ACHN (cell line): ENCODE data around the gene ESPN.

Experiments used
- DNase-seq: peaks from one replicate; pipeline ENCODE4 v3.0.0-alpha.2; 2015
- in situ Hi-C: cut with HindIII; loops from 2 replicates; pipeline ENCODE4 v1.10.0; 2017; ENCODE audit warnings: low sequenced_read_pairs, low pct_ligation_motif_present, low pct_unique_long_range_greater_than_20kb

ESPN gene

DNA sequence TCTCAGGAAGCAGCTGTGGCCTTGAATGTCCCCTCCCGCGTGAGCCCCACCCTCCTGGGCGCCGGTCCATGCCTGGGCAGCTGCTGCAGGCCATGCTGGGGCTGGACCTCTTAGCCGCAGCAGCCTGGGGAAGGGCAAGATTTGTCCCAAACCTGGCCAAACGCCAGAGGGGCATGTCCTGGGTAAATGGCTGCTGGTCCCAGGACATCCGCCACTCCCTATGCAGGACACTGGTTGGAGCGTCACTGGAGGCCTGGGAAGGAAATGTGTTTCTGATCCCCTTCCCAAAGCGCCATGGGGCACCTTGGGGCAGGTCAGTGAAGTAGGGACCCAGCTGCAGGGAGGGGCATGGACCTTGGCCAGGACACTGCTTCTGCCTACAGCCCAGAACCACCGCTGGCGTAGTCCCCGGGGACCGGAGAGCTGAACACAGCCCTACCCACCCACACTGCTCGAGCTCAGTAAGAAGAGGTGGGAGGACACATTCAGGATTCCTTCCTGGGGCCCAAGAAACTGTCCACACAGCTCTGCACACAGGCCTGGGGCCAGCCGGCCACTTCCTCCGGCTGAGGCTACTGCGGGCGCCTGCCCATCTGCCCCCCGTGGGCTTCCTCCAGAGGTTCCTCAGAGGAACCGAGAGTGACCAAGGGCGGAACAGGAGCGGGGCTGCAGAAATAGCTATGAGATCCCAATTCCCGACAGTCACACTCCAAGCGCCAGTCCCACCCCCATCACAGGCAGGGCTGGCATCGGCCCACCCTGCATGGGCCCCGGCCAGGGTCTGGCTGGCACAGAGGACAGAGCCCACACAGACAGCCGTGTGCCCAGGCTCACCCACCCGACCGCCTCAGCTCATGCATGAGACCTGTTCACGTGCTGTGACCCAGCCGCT is 77.7 kb downstream of the ESPN start:
- DNase-seq: no peak
- in situ Hi-C loops: no loop called here

DNA sequence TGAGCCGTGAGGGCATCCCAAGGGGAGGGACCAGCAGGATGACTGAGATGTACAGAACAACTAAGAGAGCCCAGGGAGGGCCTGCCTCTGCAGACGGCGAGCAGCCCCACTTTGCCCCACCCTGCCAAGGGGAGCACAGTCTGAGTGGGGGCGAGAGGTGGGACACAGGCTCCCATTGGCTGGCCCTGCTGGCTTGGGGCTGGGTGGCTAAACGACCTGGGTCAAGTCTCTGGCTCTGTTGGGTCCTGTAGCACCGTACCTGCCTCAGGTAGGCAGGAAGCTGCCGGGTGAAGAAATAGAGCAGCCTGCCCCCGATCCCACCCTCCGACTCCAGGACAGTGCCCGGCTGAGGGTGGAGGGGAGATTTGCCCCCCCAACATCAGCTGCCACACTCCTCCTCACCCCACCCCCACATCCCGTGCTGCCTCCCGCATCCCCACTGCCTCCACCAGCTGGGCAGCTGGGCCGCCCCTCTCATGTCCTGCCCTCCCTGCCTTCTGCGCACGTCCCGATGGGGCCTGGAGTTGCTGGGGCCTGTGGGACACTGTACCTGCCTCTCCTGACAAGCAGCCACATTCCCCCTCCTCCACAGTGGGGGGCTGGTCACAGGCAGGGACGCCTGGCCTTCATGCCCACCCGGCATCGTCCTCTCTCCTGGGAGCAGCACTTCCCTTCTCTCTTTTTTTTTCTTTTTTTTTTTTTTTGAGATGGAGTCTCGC is 79.5 kb downstream of the ESPN start:
- no peak for DNase-seq
- in situ Hi-C loops: no loop called here

DNA sequence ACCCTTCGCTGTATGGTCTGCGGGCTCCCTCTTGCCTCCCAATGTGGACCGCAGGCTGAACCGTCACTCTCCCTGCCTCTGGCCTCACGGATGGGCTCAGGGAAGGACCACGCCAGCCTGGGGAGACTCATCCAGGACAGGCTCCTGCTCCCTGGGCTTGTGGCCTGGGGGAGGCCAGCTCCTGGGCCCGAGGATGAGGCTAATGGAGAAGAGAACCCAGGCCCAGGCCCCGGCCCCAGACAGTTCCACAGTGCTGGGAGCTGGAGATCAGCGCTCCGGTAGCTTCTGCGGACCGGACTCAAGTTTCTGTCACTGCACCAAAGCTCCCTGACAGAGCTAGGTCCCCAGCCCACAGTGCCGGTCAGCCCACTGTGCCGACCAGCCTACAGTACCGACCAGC is 80.3 kb downstream of the ESPN start:
- in situ Hi-C loops: no loop called here
- no peak for DNase-seq

DNA sequence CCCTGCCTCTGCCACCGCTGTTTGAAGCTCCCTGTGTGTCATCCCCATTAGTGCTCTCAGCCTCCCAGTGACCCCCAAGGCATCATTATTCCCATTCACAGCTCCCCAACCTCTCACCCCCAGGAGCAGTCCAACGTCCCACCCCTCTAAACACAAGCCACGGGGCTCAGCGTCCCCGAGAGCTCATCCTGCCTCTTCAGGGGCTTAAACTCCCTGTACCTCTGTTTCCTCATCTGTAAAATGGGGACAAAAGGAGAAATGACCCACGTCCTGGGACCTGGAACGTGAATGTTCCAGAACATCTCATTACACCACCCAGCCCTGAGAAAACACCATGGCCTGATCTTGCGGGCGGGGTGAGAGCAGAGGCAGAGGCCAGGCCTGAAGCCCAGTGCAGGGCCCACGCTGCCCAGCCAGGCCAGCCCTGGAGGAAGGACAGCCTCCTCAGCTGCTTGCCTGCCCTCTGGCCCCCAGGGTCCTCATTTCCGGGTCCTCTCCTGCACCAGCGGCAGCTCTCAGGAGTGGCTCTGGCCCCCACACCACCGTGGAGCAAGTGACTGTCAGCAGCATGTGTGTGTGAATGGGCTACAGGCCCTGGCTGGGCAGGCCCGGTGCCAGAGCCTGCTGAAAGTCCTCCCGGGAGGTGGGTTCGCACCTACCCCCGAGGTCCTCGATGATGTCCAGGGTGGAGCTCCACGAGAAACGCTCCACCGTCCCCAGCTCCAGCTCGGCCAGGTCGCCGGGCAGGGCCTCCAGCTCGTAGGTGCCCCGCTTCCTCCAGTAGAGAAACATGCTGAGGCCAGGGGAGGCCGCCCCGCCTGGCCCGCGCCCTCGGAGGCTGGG is 81.0 kb downstream of the ESPN start:
- in situ Hi-C loops: no loop called here
- no peak for DNase-seq

DNA sequence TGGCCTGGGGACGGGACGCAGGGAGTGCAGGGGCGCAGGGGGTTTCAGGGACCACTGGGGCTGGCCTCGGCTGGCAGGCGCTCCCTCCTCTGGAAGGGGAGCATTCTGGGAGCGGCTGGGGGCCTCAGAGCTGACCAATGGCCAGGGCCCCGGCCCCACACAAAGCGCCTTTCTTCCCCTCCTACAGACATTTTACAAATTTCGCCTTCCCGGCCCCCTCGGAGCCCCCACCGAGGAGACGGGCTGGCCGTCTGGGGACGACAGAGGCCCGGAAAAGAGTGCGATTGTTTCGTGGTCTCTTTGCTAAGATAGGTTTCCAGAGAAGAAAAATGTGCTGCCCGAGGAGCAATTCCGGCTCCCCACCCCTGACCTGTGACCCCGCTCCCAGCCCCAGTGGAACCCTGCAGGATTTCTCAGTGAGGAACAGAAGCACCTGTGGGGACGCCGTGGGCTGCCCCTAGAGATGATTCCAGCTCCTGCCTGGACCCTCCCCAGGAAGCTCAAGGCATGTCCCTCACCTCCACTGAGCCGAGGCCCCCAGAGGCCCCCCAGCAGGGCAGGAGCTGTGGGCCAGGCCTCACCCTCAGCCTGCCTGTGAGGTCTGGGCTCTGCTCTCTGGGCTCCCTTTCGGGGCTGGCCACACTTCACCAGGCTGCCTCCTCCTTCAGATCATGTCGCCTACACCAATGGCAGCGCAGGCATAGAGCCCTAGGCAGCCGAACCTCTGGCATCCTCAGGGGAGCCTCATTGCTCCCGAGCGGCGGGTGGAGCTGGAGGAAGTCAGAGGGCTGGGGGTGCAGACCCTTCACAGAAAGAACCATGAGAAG is 81.8 kb downstream of the ESPN start:
- in situ Hi-C loops: no loop called here
- no peak for DNase-seq

DNA sequence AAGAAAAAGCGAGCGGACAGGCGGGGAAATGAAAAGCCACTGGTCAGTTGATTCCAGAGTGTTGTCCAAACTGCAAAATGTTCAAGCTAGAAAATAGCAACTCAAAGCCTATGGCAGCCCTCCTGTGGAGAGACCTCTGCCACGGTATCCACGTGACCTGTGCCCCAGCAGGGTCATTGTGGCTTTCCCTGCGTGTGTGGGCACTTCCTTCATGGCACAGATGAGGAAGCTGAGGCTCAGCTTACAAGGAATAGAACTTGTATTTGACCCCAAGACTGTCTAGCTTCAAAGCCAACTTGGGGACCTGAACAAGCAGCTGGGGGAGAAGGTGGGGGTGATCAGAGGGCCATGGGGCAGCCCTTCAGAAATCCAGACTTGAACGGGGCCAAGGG is 82.5 kb downstream of the ESPN start:
- no peak for DNase-seq
- in situ Hi-C loops: no loop called here

DNA sequence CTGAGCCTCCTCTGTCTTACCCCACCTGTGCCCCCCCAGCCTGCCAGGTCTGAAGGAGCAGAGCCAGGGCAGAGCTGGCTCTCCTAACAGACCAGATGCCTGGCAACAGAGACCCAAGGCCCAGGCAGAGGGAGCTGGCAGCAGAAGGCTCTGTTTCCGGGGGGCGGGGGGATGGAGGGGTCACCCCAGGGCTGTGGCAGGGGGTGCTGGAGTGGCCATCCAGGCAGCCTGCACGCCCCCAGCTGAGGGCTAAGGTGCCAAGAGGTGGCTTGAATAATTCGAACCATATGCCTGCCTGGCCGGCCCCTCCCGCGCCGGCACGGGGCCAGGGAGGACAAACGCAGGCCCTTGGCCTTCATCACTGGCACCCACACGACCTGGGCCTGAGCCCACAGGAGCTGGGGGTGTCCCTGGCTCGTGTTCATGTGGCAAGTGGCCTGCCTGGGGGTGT is 82.9 kb downstream of the ESPN start:
- no peak for DNase-seq
- in situ Hi-C loops: no loop called here

DNA sequence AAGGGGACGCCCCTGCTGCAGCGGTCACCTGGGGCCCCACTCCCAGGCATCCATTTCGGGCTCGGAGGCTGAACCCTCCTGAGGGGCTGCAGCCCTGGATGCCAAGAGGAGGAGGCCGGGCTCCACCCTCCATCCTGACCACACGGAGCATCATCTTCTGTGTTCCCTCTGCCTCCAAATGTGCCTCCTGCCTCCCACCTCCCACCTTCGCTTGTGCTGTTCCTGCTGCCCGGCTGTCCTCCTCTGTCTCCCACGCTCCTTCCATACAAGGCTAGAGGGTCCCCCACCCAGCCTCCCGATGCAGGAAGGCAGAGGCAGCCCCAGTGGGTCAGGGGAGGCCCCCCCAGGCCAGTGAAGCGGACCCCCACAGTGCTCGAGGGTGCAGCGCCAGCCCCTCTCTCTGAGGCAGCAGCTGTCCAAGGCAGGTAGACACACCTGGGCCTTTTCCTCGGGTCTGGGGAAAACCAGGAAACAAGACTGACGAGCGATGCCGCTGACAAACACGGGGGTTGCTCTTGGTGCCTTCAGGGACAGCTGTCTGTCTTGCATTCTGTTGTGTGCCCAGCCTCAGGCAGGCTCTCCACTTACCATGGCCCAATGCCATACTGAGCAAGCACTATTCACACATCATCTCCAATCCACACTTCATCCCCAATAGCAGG is 83.7 kb downstream of the ESPN start:
- no peak for DNase-seq
- in situ Hi-C loops: no loop called here

DNA sequence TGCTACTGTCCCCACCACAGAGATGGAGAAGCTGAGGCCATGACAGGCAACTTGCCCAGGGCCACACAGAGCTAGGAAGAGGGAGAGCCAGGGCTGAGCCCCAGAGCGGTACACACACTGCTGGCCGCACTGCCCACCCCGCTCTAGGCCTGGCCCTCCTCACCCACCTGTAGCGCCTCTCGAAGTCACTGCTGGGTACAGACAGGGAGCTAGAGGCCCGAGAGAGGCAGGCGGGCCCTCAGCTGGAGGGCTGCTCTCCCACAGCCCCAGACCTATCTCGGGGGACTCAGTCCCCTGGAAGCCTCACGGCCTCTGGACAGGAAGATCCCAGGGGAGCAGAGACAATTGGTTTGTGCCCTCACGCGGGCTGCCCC is 84.2 kb downstream of the ESPN start:
- in situ Hi-C loops: no loop called here
- DNase-seq: no peak

DNA sequence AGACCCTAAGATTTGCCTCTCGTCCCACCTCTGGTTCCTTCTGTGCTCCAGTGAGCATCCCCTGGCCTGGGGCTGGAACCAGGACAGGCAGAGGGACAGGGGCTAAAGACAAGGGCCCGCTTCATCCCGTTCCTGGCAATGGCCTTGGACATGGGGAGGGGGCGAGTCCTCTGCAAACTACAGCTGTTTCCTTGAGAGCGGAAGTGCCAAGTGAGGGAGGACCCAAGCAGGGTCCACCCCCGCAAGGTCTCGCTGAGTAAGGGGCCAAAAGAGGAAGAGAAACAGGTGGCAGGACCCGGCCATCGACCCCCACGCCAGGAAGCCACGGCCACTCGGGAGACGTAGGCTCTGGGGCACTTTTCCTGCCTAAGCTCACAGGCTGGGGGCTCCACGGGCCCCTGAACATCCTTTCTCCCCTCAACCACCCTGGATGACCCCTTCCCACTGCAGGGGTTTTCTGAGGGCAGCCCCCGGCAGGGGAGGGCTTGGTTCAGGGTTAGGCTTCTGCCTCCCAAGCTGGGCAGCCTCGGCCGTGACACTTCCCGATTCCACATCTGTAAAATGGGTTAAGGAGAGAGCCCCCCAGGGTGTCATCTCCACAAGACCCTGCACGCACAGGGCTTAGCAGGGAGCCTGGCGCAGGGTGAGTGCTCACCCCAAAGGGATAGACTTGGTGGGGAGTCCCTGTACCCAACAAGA is 84.8 kb downstream of the ESPN start:
- DNase-seq: no peak
- in situ Hi-C loops: no loop called here

DNA sequence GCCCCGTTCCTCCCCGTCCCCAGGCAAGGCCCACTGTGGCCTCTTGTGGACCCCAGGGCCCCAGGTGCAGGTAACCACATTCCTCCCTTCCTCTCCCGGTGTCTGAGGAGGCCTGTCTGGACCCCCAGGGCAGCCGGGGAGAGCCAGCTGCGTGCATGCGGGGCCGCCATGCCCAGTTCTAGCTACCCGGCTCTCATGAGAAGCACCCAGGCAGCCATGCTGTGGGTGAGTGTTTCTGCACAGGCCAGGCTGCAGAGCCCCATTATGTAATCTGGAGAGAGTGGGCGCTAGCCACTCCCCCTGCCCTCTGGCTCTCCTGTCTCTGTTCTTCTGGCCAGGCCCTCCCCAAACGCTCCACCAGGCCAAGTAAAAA is 85.3 kb downstream of the ESPN start:
- DNase-seq: no peak
- in situ Hi-C loops: no loop called here

DNA sequence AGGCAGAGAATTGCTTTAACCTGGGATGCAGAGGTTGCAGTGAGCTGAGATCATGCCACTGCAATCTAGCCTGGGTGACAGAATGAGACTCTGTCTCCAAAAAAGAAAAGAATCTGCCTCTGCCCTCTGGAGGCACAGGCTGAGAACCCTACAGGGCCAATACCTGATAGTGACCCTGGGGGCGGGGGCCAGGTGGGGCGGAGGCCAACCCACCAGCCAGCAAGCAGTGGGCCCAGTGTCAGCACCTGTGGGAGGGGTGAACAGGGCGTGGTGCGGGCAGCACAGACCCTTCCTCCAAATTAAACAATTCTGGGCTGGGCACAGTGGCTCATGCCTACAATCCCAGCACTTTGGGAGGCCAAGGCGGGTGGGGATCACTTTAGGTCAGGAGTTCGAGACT is 85.9 kb downstream of the ESPN start:
- in situ Hi-C loops: no loop called here
- DNase-seq: no peak
